ENCODE data around the gene ECHDC3. TPM values are rescaled to one million over a fixed set of nuclear protein-coding genes. Genes with fewer than 3 reads are reported as not detected.

Gene ECHDC3
- total RNA-seq, 1 experiment from 2014 or later, result 13.0 TPM

GRCh38 chr10:11746883-11747539 is 4.8 kb downstream of the ECHDC3 start:
- no peak overlapping the region for H2AFZ ChIP-seq (ENCODE audit: low read depth, low read length, poor library complexity, severe bottlenecking)
- no peaks in the 10 kb centered on the region for H3K9me2 ChIP-seq (ENCODE audit: insufficient read depth)
- no peak overlapping the region for H3K27ac ChIP-seq (ENCODE audit: low read depth, low read length)
- ChIA-PET RAD21 (ENCODE audit: low non-redundant PET in 1 of 2, low total read pairs in 2 of 2, uncharacterized antibody in 2 of 2, unreplicated experiment in 2 of 2) (no interaction called here), POLR2A (no interaction called here), CTCF (no interaction called here)
- no peaks in the 10 kb centered on the region for H3K27me3 ChIP-seq (ENCODE audit: insufficient read depth, low read length)
- 0 out of 2 replicates have a peak, but pooled peaks cover 2% of the 10 kb centered on the region for H3K79me2 ChIP-seq (ENCODE audit: insufficient read depth, low read length)
- intact Hi-C loops (cut with micrococcal nuclease), result no loop called here
- ATAC-seq, result no peak
- peaks cover 0 to 8% of the 10 kb centered on the region in 2 experiments; a peak in 1 of 4 replicates for H3K4me1 ChIP-seq (ENCODE audit: control insufficient read depth in 1 of 2, insufficient read depth in 2 of 2, low read length in 2 of 2)
- no peak for DNase-seq (ENCODE audit: low read depth, low spot score)
- no peaks in the 10 kb centered on the region for H3K9me3 ChIP-seq (ENCODE audit: control insufficient read depth in 1 of 2, insufficient read depth in 1 of 2, low read depth in 1 of 2, low read length in 2 of 2)
- H4K20me1 ChIP-seq (ENCODE audit: insufficient read depth), result no peaks in the 10 kb centered on the region
- H3K4me2 ChIP-seq (ENCODE audit: low read length), result no peak overlapping the region
- no peaks in the 10 kb centered on the region for H3K36me3 ChIP-seq (ENCODE audit: control insufficient read depth in 1 of 2, insufficient read depth in 2 of 2, low read length in 2 of 2)
- H3K4me3 ChIP-seq (replicated peaks in 1 of 2; ENCODE audit: low read depth in 1 of 2, low read length in 2 of 2), result no peak overlapping the region
- no TSS peak for BruUV-seq (replicated peaks)
- no peak for TF ChIP-seq SP1 (IDR thresholded peaks at IDR 0.05; ENCODE audit: low read depth)
- TF ChIP-seq CBX3 (IDR thresholded peaks at IDR 0.05; ENCODE audit: low read depth), result no peak
- no peak for TF ChIP-seq ZBTB33 (IDR thresholded peaks at IDR 0.05; ENCODE audit: extremely low read depth, insufficient replicate concordance, low read length)
- TF ChIP-seq POLR2AphosphoS5 (IDR thresholded peaks at IDR 0.05; ENCODE audit: low read depth, low read length), result no peak
- TF ChIP-seq EZH2phosphoT487 (IDR thresholded peaks at IDR 0.05; ENCODE audit: borderline replicate concordance), result no peak
- TF ChIP-seq, protein P1, sequence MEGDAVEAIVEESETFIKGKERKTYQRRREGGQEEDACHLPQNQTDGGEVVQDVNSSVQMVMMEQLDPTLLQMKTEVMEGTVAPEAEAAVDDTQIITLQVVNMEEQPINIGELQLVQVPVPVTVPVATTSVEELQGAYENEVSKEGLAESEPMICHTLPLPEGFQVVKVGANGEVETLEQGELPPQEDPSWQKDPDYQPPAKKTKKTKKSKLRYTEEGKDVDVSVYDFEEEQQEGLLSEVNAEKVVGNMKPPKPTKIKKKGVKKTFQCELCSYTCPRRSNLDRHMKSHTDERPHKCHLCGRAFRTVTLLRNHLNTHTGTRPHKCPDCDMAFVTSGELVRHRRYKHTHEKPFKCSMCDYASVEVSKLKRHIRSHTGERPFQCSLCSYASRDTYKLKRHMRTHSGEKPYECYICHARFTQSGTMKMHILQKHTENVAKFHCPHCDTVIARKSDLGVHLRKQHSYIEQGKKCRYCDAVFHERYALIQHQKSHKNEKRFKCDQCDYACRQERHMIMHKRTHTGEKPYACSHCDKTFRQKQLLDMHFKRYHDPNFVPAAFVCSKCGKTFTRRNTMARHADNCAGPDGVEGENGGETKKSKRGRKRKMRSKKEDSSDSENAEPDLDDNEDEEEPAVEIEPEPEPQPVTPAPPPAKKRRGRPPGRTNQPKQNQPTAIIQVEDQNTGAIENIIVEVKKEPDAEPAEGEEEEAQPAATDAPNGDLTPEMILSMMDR (IDR thresholded peaks at IDR 0.05 in 2 of 3, conservative IDR thresholded peaks at IDR 0.05 in 1 of 3; ENCODE audit: borderline replicate concordance in 1 of 3, insufficient read depth in 1 of 3, low read depth in 2 of 3, low read length in 2 of 3), result no peak
- no peak for TF ChIP-seq ZFX (IDR thresholded peaks at IDR 0.05)
- TF ChIP-seq RAD21 (IDR thresholded peaks at IDR 0.05; ENCODE audit: low read depth), result no peak
- TF ChIP-seq FOSL1 (IDR thresholded peaks at IDR 0.05; ENCODE audit: low read depth), result no peak
- no peak for TF ChIP-seq POLR2A (IDR thresholded peaks at IDR 0.05; ENCODE audit: borderline replicate concordance, extremely low read depth, insufficient read depth, insufficient read length)
- no peak for TF ChIP-seq EZH2 (IDR thresholded peaks at IDR 0.05)
- H3K9ac ChIP-seq (ENCODE audit: low read length), result no peak overlapping the region
